ENCODE measurements around the gene STK33.

- TF ChIP-seq POLR2A (IDR thresholded peaks at IDR 0.05; ENCODE audit: low read length) (no peak), GATA1 (IDR thresholded peaks at IDR 0.05; ENCODE audit: low read depth, low read length) (no peak)
These were observed 27.1 kb upstream of the STK33 start for GRCh38 chr11:8621147-8621546.

Data from erythroblast (primary cell).